EL (cell line): ENCODE measurements around the gene ZRANB1.

Experiments
- DNase-seq: peaks from one replicate; pipeline ENCODE4 v3.0.0-alpha.2; 2016

Gene ZRANB1

DNA sequence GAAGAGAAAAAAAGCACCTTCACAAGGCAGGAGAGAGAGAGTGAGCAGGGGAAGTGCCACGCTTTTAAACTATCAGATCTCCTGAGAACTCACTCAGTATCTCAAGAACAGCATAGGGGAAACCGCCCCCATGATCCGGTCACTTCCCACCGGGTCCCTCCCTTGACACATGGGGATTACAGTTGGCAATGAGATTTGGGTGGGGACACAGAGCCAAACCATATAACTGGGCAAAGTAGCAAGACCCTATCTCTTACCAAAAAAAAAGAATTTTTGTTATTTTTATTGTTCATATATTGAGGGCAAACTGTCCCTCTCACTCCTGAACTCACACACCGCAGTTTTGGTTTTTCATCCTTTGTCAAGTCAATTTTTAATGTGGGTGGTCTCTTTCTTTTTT, 18.2 kb upstream of the ZRANB1 start:
- no peak for DNase-seq

GRCh38 chr10:124926548-124926947, 15.4 kb upstream of the ZRANB1 start:
- no peak for DNase-seq

GRCh38 chr10:124928087-124928486, 13.8 kb upstream of the ZRANB1 start:
- DNase-seq, result no peak

DNA sequence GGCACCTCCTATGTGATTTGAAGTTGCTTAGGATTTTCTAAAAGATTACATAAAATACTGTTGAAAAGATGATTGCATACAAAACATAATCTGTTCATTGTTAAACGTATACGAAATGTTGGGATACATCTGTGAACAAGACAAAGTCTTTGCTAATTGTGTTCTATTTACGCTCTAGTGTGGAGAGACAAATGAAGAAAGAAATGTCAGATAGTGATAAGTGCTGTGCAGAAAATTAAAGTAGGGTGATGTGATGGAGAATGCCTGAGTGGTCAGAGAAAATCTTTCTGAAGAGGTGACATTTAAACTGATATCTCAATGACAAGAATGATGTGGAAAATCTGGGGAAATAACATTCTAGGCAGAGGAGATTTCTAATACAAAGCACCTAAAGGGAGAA, 13.4 kb upstream of the ZRANB1 start:
- DNase-seq, result no peak

GRCh38 chr10:124935946-124936345, 6.0 kb upstream of the ZRANB1 start:
- peak; percentile 33 for DNase-seq

- DNase-seq, result no peak
Measured at GRCh38 chr10:124936813-124937212, 5.1 kb upstream of the ZRANB1 start.

- DNase-seq, result no peak
Measured at GRCh38 chr10:124939290-124939689, 2.6 kb upstream of the ZRANB1 start.

- no peak for DNase-seq
Measured at GRCh38 chr10:124942317-124943169, 620 bp downstream of the ZRANB1 start.

GRCh38 chr10:124943301-124944092, 1.6 kb downstream of the ZRANB1 start:
- peak; percentile 77 for DNase-seq

GRCh38 chr10:124944982-124945381, 3.1 kb downstream of the ZRANB1 start:
- peak; percentile 16 for DNase-seq

DNA sequence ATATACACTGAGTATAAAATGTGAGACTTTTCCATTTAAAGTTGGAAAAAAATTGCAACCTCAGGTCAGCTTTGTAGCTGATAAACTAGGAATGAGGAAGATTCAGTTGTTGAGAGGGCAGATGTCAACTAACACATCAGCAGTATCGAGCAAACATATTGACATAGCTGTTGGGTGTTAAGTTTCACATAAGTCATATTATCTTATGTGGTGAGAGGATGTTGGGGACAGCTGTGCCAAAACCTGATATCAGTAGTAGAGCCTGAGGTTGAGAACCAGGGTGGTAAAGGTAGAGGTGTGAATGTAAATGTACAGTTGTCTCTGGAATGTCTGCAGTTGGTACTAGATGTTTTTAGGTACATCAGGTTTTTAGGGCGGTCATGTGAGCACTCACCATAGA, 5.0 kb downstream of the ZRANB1 start:
- no peak for DNase-seq

DNA sequence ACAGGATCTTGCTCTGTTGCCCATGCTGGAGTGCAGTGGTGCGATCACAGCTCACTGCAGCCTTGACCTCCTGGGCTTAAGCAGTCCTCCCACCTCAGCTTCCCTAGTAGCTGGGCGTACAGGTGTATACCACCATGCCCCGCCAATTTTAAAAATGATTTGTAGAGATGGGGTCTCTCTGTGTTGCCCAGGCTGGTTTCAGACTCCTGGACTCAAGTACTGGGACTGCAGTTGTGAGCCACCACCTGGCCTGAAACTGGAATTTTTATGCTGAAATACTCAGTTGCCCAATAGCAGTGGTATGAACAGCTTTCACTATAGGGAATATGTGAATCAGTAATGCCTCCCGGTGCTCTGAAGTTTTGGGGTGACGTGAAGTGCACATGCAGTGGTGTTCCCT, 7.6 kb downstream of the ZRANB1 start:
- no peak for DNase-seq

DNA sequence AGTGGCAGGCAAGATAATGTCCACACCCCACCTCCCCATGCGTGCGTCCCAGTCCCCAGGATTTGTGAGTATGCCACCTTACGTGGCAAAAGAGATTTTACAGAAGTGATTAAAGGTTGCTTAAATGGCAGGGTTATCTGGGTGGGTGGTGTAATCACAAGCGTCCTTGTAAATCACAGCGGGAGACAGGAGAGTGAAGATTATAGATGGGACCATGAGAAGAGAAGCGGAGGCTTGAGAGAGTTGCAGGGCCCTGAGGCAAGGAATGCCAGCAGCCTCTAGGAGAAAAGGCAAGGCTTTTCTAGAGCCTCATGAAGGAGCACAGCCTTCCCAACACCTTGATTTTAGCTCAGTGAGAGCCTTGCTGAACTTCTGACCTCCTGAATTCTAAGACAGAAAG, 10.2 kb downstream of the ZRANB1 start:
- no peak for DNase-seq

GRCh38 chr10:124953421-124953820, 11.5 kb downstream of the ZRANB1 start:
- no peak for DNase-seq

GRCh38 chr10:124955243-124955642, 13.3 kb downstream of the ZRANB1 start:
- DNase-seq, result no peak

DNA sequence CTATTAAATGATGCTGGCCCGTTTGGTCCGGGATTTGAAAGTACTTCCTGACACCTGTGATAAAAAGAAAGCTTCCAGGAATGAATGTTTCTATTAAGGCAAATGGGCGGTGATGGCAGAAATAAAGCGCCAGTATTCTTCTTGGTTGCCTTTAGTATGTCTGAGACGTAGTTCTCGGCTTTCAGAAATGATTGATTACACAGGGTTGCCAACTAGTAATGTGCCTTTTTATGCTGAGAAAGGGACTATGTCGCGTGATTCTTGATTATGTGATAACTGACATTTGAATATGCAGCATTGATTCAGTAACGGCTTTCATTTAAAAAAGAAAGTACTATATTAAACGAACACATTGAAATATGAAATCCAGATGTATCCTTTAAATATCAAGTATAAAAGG, 13.9 kb downstream of the ZRANB1 start:
- DNase-seq, result no peak

DNA sequence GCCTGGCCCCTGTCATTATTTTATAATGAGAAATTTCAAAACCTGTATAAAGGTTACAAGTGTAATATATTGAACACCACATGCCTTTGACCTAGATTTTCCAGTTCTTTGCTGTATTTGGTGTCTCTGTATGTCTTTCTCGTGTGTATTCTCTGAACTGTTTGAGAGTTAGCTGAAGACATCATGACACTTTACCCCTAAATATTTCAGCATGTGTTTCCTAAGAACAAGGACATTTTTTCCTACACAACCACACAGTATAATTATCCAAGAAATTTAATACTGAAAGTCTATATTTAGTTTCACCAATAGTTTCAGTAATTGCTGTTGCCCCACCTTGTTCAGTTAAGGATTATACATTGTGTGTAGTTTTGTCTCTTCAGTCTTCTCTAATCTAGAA, 14.8 kb downstream of the ZRANB1 start:
- DNase-seq, result no peak

GRCh38 chr10:124957404-124957947, 15.6 kb downstream of the ZRANB1 start:
- DNase-seq, result no peak

- no peak for DNase-seq
Measured at GRCh38 chr10:124959564-124959963, 17.6 kb downstream of the ZRANB1 start.

- DNase-seq, result no peak
Measured at GRCh38 chr10:124961248-124961570, 19.3 kb downstream of the ZRANB1 start.

DNA sequence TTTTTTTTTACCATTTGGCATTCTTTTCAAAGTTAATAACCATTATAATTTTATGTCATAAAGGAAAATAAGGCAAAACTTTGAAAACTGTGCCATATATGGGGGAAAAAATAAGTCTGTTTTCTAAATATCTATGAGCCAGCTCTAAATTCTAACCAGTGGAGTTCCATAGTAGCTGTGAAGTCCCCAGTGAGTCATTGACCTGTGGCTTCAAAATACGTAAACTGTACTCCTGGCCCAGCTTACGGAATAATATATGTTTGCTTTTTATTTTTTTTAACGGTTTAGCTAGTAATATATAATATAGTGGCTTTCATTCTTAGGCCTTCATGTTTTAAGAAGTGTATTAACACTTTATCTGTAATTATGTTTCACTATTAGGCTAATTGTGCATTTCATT, 20.5 kb downstream of the ZRANB1 start:
- DNase-seq, result no peak

- no peak for DNase-seq
Measured at GRCh38 chr10:124963866-124964720, 22.2 kb downstream of the ZRANB1 start.

DNA sequence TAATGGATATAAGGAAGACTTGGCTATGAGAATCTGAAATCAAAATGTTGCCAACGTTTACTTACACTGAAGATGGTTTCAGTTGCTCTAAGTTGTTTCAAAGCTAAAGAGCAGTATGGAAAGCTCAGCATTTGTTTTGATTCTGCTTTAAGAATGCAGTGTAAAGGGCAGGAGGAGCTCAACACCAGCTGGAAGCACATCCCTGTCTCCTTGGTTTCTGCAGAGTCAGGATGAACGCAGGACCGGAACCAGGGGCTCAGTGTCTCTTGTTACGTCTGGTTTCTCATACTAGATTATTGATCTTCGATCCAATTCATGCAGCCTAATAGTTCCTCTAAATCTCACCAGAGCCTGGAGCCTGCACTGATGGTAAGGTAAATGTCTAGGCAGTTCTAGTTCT, 24.1 kb downstream of the ZRANB1 start:
- DNase-seq, result no peak
